Peyer's patch (tissue), 4 donors: ENCODE measurements around the gene FAM156B. TPM values are rescaled to one million over a fixed set of nuclear protein-coding genes. Genes with fewer than 3 reads are reported as not detected.
A peak's percentile ranks its signal among the peaks of the same experiment; 100 is the strongest.
"Not testable (repeated sequence)": the region's sequence is repeated elsewhere in the genome, so short reads cannot be mapped to it uniquely, and the experiment has no call there.

Experiments used
- DNase-seq, 3 donors: peaks; one replicate each; pipeline ENCODE4 v3.0.0-alpha.2; 2017 to 2019
- H3K27ac ChIP-seq, 4 donors: fragments of 200-600 bp; sonication (generic); one replicate each; pipeline ENCODE4 v1.5.1; 2016 to 2019
- H3K27me3 ChIP-seq, 2 donors: fragments of 200-600 bp; sonication (generic); one replicate each; pipeline ENCODE4 v1.5.1; 2019
- H3K36me3 ChIP-seq, 3 donors: fragments of 200-600 bp; sonication (generic); one replicate each; pipeline ENCODE4 v1.5.1; 2016 to 2019
- H3K4me1 ChIP-seq, 4 donors: fragments of 200-600 bp; sonication (generic); one replicate each; pipeline ENCODE4 v1.5.1; 2016 to 2019
- H3K4me3 ChIP-seq, 4 donors: fragments of 200-600 bp; sonication (generic); 1 replicate in 3 of 4; 2 replicates in 1 of 4; pipeline ENCODE4 v1.5.1; 2016 to 2019; ENCODE audit warnings: mild to moderate bottlenecking in 1 of 4
- H3K9me3 ChIP-seq, 4 donors: fragments of 200-600 bp; sonication (generic); one replicate each; pipeline ENCODE4 v1.5.1; 2016 to 2019; ENCODE audit warnings: mild to moderate bottlenecking in 1 of 4
- CTCF ChIP-seq, 6 experiments: fragments of 450-650 bp in 4 of 6; fragments of 200-600 bp in 2 of 6; sonication (generic) in 1 of 6; IDR thresholded peaks; one replicate each; pipeline ENCODE4 v1.5.1; 2017 to 2019; ENCODE audit warnings: antibody characterized with exemption in 6 of 6, mild to moderate bottlenecking in 3 of 6, moderate library complexity in 1 of 6
- POLR2A ChIP-seq, 2 donors: fragments of 450-650 bp; IDR thresholded peaks; one replicate each; pipeline ENCODE4 v1.5.1; 2017; ENCODE audit warnings: antibody characterized with exemption in 2 of 2, mild to moderate bottlenecking in 2 of 2, moderate library complexity in 2 of 2
- total RNA-seq, 4 donors: library from RNA; depleted of rRNA; stranded (reverse); fragments of >200 nt; gene quantifications; one replicate each; pipeline ENCODE4 v1.1.0, GENCODE V29; 2016

Gene FAM156B
- total RNA-seq, 4 donors from 2014 or later: 26.6 to 102 (median 64.4) TPM

GRCh38 chrX:52923781-52924241, 26.7 kb downstream of the FAM156B start:
- DNase-seq: peak in 1 of 3 donors; percentile 63
- Histone ChIP-seq H3K27ac (peak overlapping the region in 2 of 4 donors; percentile 17 to 31), H3K4me1 (no peaks in the 10 kb centered on the region), H3K4me3 (no peak overlapping the region), H3K36me3 (no peaks in the 10 kb centered on the region), H3K9me3 (no peaks in the 10 kb centered on the region), H3K27me3 (no peaks in the 10 kb centered on the region)
- TF ChIP-seq POLR2A (IDR thresholded peaks at IDR 0.05) (no peak), CTCF (IDR thresholded peaks at IDR 0.05) (no peak)

GRCh38 chrX:52930214-52930613, 33.1 kb downstream of the FAM156B start:
- not testable (repeated sequence) for H3K4me1 ChIP-seq, H3K27ac ChIP-seq, H3K9me3 ChIP-seq, H3K4me3 ChIP-seq, H3K27me3 ChIP-seq, DNase-seq, H3K36me3 ChIP-seq

GRCh38 chrX:52933213-52933612, 36.1 kb downstream of the FAM156B start:
- no peak for DNase-seq

GRCh38 chrX:52933976-52934703, 37.0 kb downstream of the FAM156B start:
- H3K9me3 ChIP-seq: no peaks in the 10 kb centered on the region

More at GRCh38 chrX:52933213-52933612, 36.1 kb downstream of the FAM156B start:
- Histone ChIP-seq H3K36me3 (no peaks in the 10 kb centered on the region), H3K27ac (no peak overlapping the region), H3K4me3 (no peak overlapping the region), H3K27me3 (no peaks in the 10 kb centered on the region), H3K4me1 (no peaks in the 10 kb centered on the region), H3K9me3 (no peaks in the 10 kb centered on the region)
- TF ChIP-seq POLR2A (IDR thresholded peaks at IDR 0.05) (no peak), CTCF (IDR thresholded peaks at IDR 0.05) (no peak)

GRCh38 chrX:52934704-52935469, 37.8 kb downstream of the FAM156B start:
- TF ChIP-seq CTCF (IDR thresholded peaks at IDR 0.05) (peak; percentile 75 to 99 (median 94)), POLR2A (IDR thresholded peaks at IDR 0.05) (peak; percentile 55 to 77)
- peak; percentile 90 to 98 (median 93) for DNase-seq
- Histone ChIP-seq H3K4me1 (no peaks in the 10 kb centered on the region), H3K27ac (peak overlapping the region; percentile 86 to 95 (median 90)), H3K9me3 (no peaks in the 10 kb centered on the region), H3K27me3 (no peaks in the 10 kb centered on the region), H3K36me3 (no peaks in the 10 kb centered on the region), H3K4me3 (peak overlapping the region; percentile 56 to 70 (median 60))

More at GRCh38 chrX:52933976-52934703, 37.0 kb downstream of the FAM156B start:
- H3K4me1 ChIP-seq: no peaks in the 10 kb centered on the region
- no peak for TF ChIP-seq CTCF (IDR thresholded peaks at IDR 0.05)
- TF ChIP-seq POLR2A (IDR thresholded peaks at IDR 0.05): no peak
- H3K36me3 ChIP-seq: no peaks in the 10 kb centered on the region
- DNase-seq: no peak
- H3K27ac ChIP-seq: peak overlapping the region; percentile 86 to 95 (median 90)
- no peaks in the 10 kb centered on the region for H3K27me3 ChIP-seq
- H3K4me3 ChIP-seq: peak overlapping the region; percentile 56 to 70 (median 60)

- Histone ChIP-seq H3K27ac (peak overlapping the region; percentile 86 to 95 (median 90)), H3K4me3 (peak overlapping the region; percentile 56 to 70 (median 60))
- H3K9me3 ChIP-seq, H3K27me3 ChIP-seq, H3K36me3 ChIP-seq, H3K4me1 ChIP-seq, DNase-seq: not testable (repeated sequence)
Measured at GRCh38 chrX:52935470-52935784, 38.3 kb downstream of the FAM156B start.

- not testable (repeated sequence) for H3K27me3 ChIP-seq, H3K9me3 ChIP-seq, H3K4me3 ChIP-seq, H3K36me3 ChIP-seq, DNase-seq, H3K4me1 ChIP-seq, H3K27ac ChIP-seq
Measured at GRCh38 chrX:52940704-52941103, 43.6 kb downstream of the FAM156B start.

GRCh38 chrX:52941728-52942127, 44.6 kb downstream of the FAM156B start:
- H3K27ac ChIP-seq, DNase-seq, H3K4me3 ChIP-seq, H3K36me3 ChIP-seq, H3K4me1 ChIP-seq, H3K9me3 ChIP-seq, H3K27me3 ChIP-seq: not testable (repeated sequence)

GRCh38 chrX:52945838-52946494, 48.8 kb downstream of the FAM156B start:
- not testable (repeated sequence) for H3K36me3 ChIP-seq, H3K4me1 ChIP-seq, H3K9me3 ChIP-seq, H3K4me3 ChIP-seq, H3K27me3 ChIP-seq, H3K27ac ChIP-seq, DNase-seq

GRCh38 chrX:52947501-52947900, 50.4 kb downstream of the FAM156B start:
- not testable (repeated sequence) for H3K27me3 ChIP-seq, H3K36me3 ChIP-seq, H3K9me3 ChIP-seq, H3K4me3 ChIP-seq, DNase-seq, H3K27ac ChIP-seq, H3K4me1 ChIP-seq
